Measurements from ENCODE around the gene PRKAB1.
"Not testable (repeated sequence)": the region's sequence is repeated elsewhere in the genome, so short reads cannot be mapped to it uniquely, and the experiment has no call there.

The PRKAB1 gene

GRCh38 chr12:119685375-119685774, 17.4 kb downstream of the PRKAB1 start:
- no peak for DNase-seq

- no peak for DNase-seq
Observed at GRCh38 chr12:119686355-119686754, 18.4 kb downstream of the PRKAB1 start.

GRCh38 chr12:119686776-119687175, 18.8 kb downstream of the PRKAB1 start:
- DNase-seq: no peak

GRCh38 chr12:119687406-119687805, 19.5 kb downstream of the PRKAB1 start:
- DNase-seq: no peak

- DNase-seq: no peak
Observed at GRCh38 chr12:119687879-119688278, 19.9 kb downstream of the PRKAB1 start.

- DNase-seq: no peak
Observed at GRCh38 chr12:119689935-119690500, 22.1 kb downstream of the PRKAB1 start.

GRCh38 chr12:119691202-119691810, 23.4 kb downstream of the PRKAB1 start:
- DNase-seq: no peak

GRCh38 chr12:119692410-119692809, 24.5 kb downstream of the PRKAB1 start:
- no peak for DNase-seq

- DNase-seq: no peak
Observed at GRCh38 chr12:119692997-119693396, 25.1 kb downstream of the PRKAB1 start.

GRCh38 chr12:119693511-119693910, 25.6 kb downstream of the PRKAB1 start:
- DNase-seq: no peak

- DNase-seq: no peak
Observed at GRCh38 chr12:119694111-119694510, 26.2 kb downstream of the PRKAB1 start.

- no peak for DNase-seq
Observed at GRCh38 chr12:119695034-119695433, 27.1 kb downstream of the PRKAB1 start.

- no peak for DNase-seq
Observed at GRCh38 chr12:119696943-119697342, 29.0 kb downstream of the PRKAB1 start.

GRCh38 chr12:119699199-119699760, 31.3 kb downstream of the PRKAB1 start:
- DNase-seq: no peak

- no peak for DNase-seq
Observed at GRCh38 chr12:119700078-119700477, 32.1 kb downstream of the PRKAB1 start.

GRCh38 chr12:119704065-119704747, 36.3 kb downstream of the PRKAB1 start:
- DNase-seq: no peak

- DNase-seq: no peak
Observed at GRCh38 chr12:119705182-119705581, 37.2 kb downstream of the PRKAB1 start.

GRCh38 chr12:119706427-119706826, 38.5 kb downstream of the PRKAB1 start:
- DNase-seq: not testable (repeated sequence)

GRCh38 chr12:119710374-119710964, 42.5 kb downstream of the PRKAB1 start:
- no peak for DNase-seq

GRCh38 chr12:119710965-119711551, 43.1 kb downstream of the PRKAB1 start:
- DNase-seq: no peak

GRCh38 chr12:119711693-119712092, 43.8 kb downstream of the PRKAB1 start:
- DNase-seq: no peak

- no peak for DNase-seq
Observed at GRCh38 chr12:119712721-119713120, 44.8 kb downstream of the PRKAB1 start.

- no peak for DNase-seq
Observed at GRCh38 chr12:119713551-119714031, 45.7 kb downstream of the PRKAB1 start.

Measured in activated CD4-positive, alpha-beta T cell treated with anti-CD3 and anti-CD28 coated beads for 48 hours (primary cell).